K562 (cell line): ENCODE measurements around the gene ELMO3.

Source experiments
- ATF3 ChIP-seq, 2 experiments: fragments of 450-650 bp in 1 of 2; sonication (generic) in 1 of 2; formaldehyde crosslinking in 1 of 2; IDR thresholded peaks in 1 of 2; conservative IDR thresholded peaks in 1 of 2; 2 replicates each; pipeline versions ENCODE4 v1.6.1 to v1.8.1; 2016 to 2023; ENCODE audit warnings: mild to moderate bottlenecking in 2 of 2, moderate library complexity in 2 of 2, inconsistent platforms in 1 of 2, missing genetic modification reagents in 1 of 2
- BRCA1 ChIP-seq, 2 experiments: fragments of 450-650 bp in 1 of 2; sonication (generic) in 1 of 2; formaldehyde crosslinking in 1 of 2; IDR thresholded peaks; 2 replicates each; pipeline versions ENCODE4 v1.5.0 to v1.6.1; 2017 to 2020; ENCODE audit warnings: mild to moderate bottlenecking in 1 of 2, missing genetic modification reagents in 1 of 2
- CTCF ChIP-seq, 3 experiments: IDR thresholded peaks in 2 of 3; conservative IDR thresholded peaks in 1 of 3; 2 replicates each; pipeline ENCODE4 v1.5.1; 2011 to 2012; ENCODE audit warnings: low read length in 3 of 3, mild to moderate bottlenecking in 3 of 3, control low read depth in 2 of 3, improper control_type of control experiment in 1 of 3, inconsistent platforms in 1 of 3, low read depth in 1 of 3, mixed read lengths in 1 of 3, moderate library complexity in 1 of 3; ENCODE audit not compliant: insufficient read depth in 2 of 3
- ELK1 ChIP-seq: sonication (generic); formaldehyde crosslinking; IDR thresholded peaks from 2 replicates; pipeline ENCODE4 v1.8.1; 2022; ENCODE audit warnings: missing genetic modification reagents
- GATAD2B ChIP-seq: fragments of 450-650 bp; IDR thresholded peaks from 2 replicates; pipeline ENCODE4 v1.6.1; 2017; ENCODE audit warnings: mild to moderate bottlenecking, borderline replicate concordance
- LARP7 ChIP-seq: fragments of 450-650 bp; IDR thresholded peaks from 2 replicates; pipeline ENCODE4 v1.6.1; 2016
- NBN ChIP-seq: fragments of 450-650 bp; IDR thresholded peaks from 2 replicates; pipeline ENCODE4 v1.6.1; 2016; ENCODE audit warnings: low read depth, mild to moderate bottlenecking
- NEUROD1 ChIP-seq: fragments of 150-350 bp; IDR thresholded peaks from 2 replicates; pipeline ENCODE4 v1.6.1; 2014; ENCODE audit warnings: borderline replicate concordance, low read length, low read depth; ENCODE audit not compliant: partially characterized antibody
- POLR2AphosphoS5 ChIP-seq: IDR thresholded peaks from 2 replicates; pipeline ENCODE4 v1.6.1; 2011; ENCODE audit warnings: mild to moderate bottlenecking, low read depth, low read length, moderate library complexity; ENCODE audit not compliant: control insufficient read depth, insufficient read depth
- SRSF9 ChIP-seq: fragments of 200-400 bp; formaldehyde crosslinking; IDR thresholded peaks from 2 replicates; pipeline ENCODE4 v1.6.1; 2017; ENCODE audit warnings: low read depth, low read length, borderline replicate concordance
- ZBTB17 ChIP-seq: fragments of 450-650 bp; formaldehyde crosslinking; IDR thresholded peaks from 2 replicates; pipeline ENCODE4 v1.4.0; 2020; ENCODE audit warnings: mild to moderate bottlenecking
- ZEB2 ChIP-seq: fragments of 450-650 bp; IDR thresholded peaks from 2 replicates; pipeline ENCODE4 v1.6.1; 2016

- TF ChIP-seq SRSF9 (no peak), ZEB2 (no peak), CTCF (IDR thresholded peaks at IDR 0.05 in 2 of 3, conservative IDR thresholded peaks at IDR 0.05 in 1 of 3; ENCODE audit: insufficient read depth in 2 of 3, low read depth in 1 of 3, low read length in 3 of 3) (no peak), NBN (no peak), BRCA1 (IDR thresholded peaks at IDR 0.05) (no peak), BRCA1 (CRISPR knock-in tag; IDR thresholded peaks at IDR 0.05) (no peak), ELK1 (no peak), LARP7 (no peak), GATAD2B (no peak), ZBTB17 (no peak), NEUROD1 (no peak), POLR2AphosphoS5 (no peak), ATF3 (IDR thresholded peaks at IDR 0.05) (no peak), ATF3 (CRISPR knock-in tag; conservative IDR thresholded peaks at IDR 0.05) (no peak)
Observed at GRCh38 chr16:67199808-67200198, 872 bp downstream of the ELMO3 start.
